OCI-LY3 (cell line): Measurements from ENCODE around the gene DYNC1I1.

ENCODE experiments used
- H2AFZ ChIP-seq: fragments of 200-600, 300-600 bp; shearing (Covaris generic); 2 replicates; pipeline ENCODE4 v1.6.0; 2014; ENCODE audit warnings: antibody characterized with exemption, low read depth, low read length
- H3K27ac ChIP-seq: fragments of 200-600, 300-600 bp; sonication (generic); 2 replicates; pipeline ENCODE4 v1.5.1; 2014; ENCODE audit warnings: mild to moderate bottlenecking, low read length, moderate library complexity, mixed read lengths
- H3K27me3 ChIP-seq: fragments of 200-600, 300-600 bp; sonication (generic); 2 replicates; pipeline ENCODE4 v1.6.1; 2014; ENCODE audit warnings: low read depth, low read length, mixed read lengths
- H3K36me3 ChIP-seq: fragments of 200-600, 300-600 bp; sonication (generic); replicated peaks from 2 replicates; pipeline ENCODE3; 2014; ENCODE audit warnings: low read depth, low read length, mixed read lengths
- H3K4me1 ChIP-seq: fragments of 300-600, 200-600 bp; sonication (generic); 2 replicates; pipeline ENCODE4 v1.6.1; 2014; ENCODE audit warnings: low read length, mixed read lengths
- H3K4me2 ChIP-seq: fragments of 200-600, 300-600 bp; sonication (generic); 2 replicates; pipeline ENCODE4 v1.6.1; 2014; ENCODE audit warnings: low read length, mixed read lengths
- H3K4me3 ChIP-seq: fragments of 300-600, 200-600 bp; sonication (generic); 2 replicates; pipeline ENCODE4 v1.5.1; 2014; ENCODE audit warnings: antibody characterized with exemption, mild to moderate bottlenecking, low read length, moderate library complexity
- H3K79me2 ChIP-seq: fragments of 300-600, 200-600 bp; shearing (Covaris generic); 2 replicates; pipeline ENCODE4 v1.6.1; 2014; ENCODE audit warnings: mild to moderate bottlenecking, low read length, mixed read lengths
- H3K9ac ChIP-seq: fragments of 300-600, 200-600 bp; shearing (Covaris generic); 2 replicates; pipeline ENCODE4 v1.6.0; 2014; ENCODE audit warnings: mild to moderate bottlenecking, low read length, moderate library complexity
- H3K9me3 ChIP-seq: fragments of 200-600, 300-600 bp; shearing (Covaris generic); 2 replicates; pipeline ENCODE4 v1.6.1; 2014; ENCODE audit warnings: low read length, mixed read lengths; ENCODE audit not compliant: insufficient read depth
- H4K20me1 ChIP-seq: fragments of 200-600, 300-600 bp; sonication (generic); 2 replicates; pipeline ENCODE4 v1.6.1; 2016; ENCODE audit warnings: low read length, mixed read lengths; ENCODE audit not compliant: insufficient read depth
- EZH2phosphoT487 ChIP-seq: fragments of 200-600 bp; shearing (Covaris generic); IDR thresholded peaks from 2 replicates; pipeline ENCODE4 v1.6.1; 2018; ENCODE audit warnings: antibody characterized with exemption, mixed run types, low read depth
- TF ChIP-seq, protein P1 (sequence below): fragments of 200-600, 300-600 bp; sonication (generic); IDR thresholded peaks from 2 replicates; pipeline ENCODE4 v1.5.1; 2014; ENCODE audit warnings: antibody characterized with exemption, low read length, low read depth

Gene DYNC1I1

DNA sequence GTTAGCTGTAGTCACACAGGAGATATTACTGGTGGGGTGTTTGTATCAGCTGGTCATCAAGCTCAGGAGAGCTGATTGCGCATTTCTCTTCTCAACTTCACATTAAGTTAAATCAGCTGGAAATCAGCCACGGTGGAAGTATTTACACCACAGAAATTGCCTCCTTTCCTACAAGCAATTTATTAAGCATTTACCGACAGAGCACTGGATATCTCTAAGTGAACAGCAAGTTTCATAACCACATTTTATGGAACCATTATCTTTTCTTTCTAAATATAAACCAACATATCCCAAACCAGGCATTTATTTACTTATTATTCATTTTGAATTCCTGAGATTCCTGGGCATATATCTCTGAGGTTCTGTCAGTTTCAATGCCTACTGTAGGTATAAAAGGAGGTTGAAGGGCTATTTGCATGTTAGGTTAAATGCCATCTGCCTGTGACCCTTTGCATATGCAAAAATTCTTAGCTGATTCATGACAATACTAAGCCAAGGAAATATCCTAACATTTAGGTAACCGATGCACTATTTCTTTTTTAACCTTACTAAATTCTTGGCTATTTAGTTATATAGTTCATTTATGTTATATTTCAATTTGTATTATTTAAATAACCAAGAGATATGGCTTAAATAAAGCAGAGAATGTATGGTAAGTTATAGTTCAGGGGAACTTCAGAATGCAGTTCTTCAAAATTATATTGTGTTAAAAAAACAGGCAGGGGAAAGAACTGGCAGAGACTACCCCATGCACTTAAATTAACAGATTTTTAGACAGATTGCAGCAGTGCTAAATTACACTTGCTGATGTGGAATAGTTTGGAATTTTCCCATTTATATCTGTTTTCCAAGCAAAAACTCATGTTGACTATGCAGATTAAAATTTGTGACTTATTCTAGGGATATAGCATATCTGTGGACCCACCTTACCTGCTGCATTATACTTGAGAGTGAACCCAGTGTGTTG lies 56.8 kb downstream of the DYNC1I1 start:
- no peak overlapping the region for H2AFZ ChIP-seq
- H3K9me3 ChIP-seq = no peaks in the 10 kb centered on the region
- no peak for TF ChIP-seq EZH2phosphoT487
- TF ChIP-seq, protein P1, sequence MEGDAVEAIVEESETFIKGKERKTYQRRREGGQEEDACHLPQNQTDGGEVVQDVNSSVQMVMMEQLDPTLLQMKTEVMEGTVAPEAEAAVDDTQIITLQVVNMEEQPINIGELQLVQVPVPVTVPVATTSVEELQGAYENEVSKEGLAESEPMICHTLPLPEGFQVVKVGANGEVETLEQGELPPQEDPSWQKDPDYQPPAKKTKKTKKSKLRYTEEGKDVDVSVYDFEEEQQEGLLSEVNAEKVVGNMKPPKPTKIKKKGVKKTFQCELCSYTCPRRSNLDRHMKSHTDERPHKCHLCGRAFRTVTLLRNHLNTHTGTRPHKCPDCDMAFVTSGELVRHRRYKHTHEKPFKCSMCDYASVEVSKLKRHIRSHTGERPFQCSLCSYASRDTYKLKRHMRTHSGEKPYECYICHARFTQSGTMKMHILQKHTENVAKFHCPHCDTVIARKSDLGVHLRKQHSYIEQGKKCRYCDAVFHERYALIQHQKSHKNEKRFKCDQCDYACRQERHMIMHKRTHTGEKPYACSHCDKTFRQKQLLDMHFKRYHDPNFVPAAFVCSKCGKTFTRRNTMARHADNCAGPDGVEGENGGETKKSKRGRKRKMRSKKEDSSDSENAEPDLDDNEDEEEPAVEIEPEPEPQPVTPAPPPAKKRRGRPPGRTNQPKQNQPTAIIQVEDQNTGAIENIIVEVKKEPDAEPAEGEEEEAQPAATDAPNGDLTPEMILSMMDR = no peak
- H3K27me3 ChIP-seq = no peaks in the 10 kb centered on the region
- no peaks in the 10 kb centered on the region for H4K20me1 ChIP-seq
- H3K9ac ChIP-seq = no peak overlapping the region
- no peak overlapping the region for H3K4me2 ChIP-seq
- no peaks in the 10 kb centered on the region for H3K4me1 ChIP-seq
- H3K4me3 ChIP-seq = no peak overlapping the region
- no peaks in the 10 kb centered on the region for H3K36me3 ChIP-seq
- no peak overlapping the region for H3K27ac ChIP-seq
- no peaks in the 10 kb centered on the region for H3K79me2 ChIP-seq

DNA sequence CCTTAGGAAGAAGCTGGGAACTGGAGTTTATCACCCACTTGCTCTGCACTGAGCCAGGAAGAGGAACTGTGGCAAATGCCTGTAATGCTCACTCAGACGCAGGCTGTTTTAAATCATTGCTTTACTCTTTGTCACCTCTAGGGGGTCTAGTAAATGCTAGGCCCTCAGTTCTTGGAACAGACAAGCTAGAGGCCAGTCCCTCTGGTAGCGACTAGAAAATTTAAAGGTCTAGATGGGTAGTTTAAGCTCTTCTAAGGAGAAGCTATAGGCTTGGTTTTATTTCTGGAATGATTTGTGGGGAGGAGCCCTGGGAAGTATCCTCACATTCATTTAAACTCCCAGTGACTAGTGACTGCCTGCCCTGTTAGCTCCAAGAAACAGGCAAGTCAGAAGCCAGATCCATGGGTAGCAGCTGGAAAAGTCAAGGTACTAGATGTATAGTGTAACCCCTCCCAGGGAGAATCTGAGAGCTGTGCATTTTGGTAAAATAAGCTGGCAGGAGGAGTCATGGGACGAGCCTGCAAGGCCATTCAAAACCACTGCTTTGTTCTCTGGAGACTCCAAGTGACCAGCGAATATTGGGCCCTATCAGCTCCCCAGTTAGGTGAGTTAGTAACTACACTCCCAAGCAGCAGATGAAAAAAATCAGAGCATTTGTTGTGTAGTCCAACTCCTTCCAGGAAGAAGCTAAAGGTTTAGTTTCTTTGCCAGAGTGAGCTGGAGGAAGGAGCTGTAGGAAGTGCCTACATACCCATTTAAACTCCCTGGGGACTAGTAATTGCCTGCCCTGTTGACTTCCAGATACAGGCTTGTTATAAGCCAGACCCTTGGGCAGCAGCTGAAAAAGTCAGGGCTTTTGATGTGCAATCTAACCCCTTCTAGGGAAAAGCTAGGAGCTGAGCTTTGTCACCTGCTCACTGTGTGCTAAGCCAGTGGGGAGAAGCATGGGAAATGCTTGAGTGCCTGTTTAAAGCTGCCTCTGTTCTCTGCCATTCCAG lies 68.9 kb downstream of the DYNC1I1 start:
- no peaks in the 10 kb centered on the region for H3K79me2 ChIP-seq
- H2AFZ ChIP-seq = peak overlapping the region; percentile 68; the same call in 1 of the 2 replicates
- H3K36me3 ChIP-seq = no peaks in the 10 kb centered on the region
- no peaks in the 10 kb centered on the region for H3K9me3 ChIP-seq
- no peak overlapping the region for H3K27ac ChIP-seq
- TF ChIP-seq EZH2phosphoT487 = no peak
- TF ChIP-seq, protein P1 = peak; percentile 42
- H3K4me3 ChIP-seq = no peak overlapping the region
- H4K20me1 ChIP-seq = no peaks in the 10 kb centered on the region
- H3K9ac ChIP-seq = no peak overlapping the region
- no peaks in the 10 kb centered on the region for H3K4me1 ChIP-seq
- no peaks in the 10 kb centered on the region for H3K27me3 ChIP-seq
- H3K4me2 ChIP-seq = no peak overlapping the region

DNA sequence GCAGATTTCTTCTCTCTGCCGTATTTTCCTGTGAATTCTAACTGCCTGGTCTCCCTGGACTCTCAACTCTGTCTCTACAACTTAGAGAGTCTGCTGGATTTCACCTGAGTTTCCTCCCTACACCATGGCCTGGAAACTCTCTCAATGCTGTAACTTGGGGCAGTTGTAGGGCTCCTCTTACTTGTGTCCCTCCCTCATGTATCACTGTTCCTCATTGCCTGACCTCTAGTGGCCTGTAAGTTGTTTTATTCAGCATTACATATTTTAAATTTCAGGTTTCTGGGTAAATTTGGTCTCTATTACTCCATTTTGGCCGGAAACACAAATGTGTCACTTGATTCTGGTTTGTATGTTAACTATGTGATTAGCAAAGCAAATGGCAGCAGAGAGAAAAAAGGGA lies 70.9 kb downstream of the DYNC1I1 start:
- Histone ChIP-seq H3K36me3 (no peaks in the 10 kb centered on the region), H3K9ac (no peak overlapping the region), H4K20me1 (no peaks in the 10 kb centered on the region), H3K9me3 (no peaks in the 10 kb centered on the region), H3K4me2 (no peak overlapping the region), H3K4me3 (no peak overlapping the region), H2AFZ (no peak overlapping the region), H3K27me3 (no peaks in the 10 kb centered on the region), H3K27ac (no peak overlapping the region), H3K4me1 (no peaks in the 10 kb centered on the region), H3K79me2 (no peaks in the 10 kb centered on the region)
- TF ChIP-seq EZH2phosphoT487 = no peak
- TF ChIP-seq, protein P1 = peak; percentile 27

DNA sequence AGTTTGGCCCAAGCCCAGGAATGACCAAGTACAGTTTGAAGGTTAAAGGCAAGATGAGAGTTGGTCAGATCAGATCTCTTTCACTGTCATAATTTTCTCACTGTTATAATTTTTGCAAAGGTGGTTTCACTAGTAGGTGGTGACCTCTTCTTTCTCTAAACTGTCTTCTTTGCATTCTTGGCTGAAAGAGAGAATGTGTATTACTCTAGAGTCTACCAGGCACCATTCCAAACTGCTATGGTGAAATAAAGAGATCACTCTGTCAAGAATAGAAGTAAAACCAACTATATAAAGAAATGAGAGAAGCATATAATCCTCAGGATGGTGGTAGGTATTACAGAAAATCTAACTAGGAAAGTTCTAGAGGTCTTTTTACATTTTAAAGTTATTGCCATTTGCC lies 72.7 kb downstream of the DYNC1I1 start:
- H3K27ac ChIP-seq = no peak overlapping the region
- no peak overlapping the region for H3K9ac ChIP-seq
- H4K20me1 ChIP-seq = no peaks in the 10 kb centered on the region
- H3K4me1 ChIP-seq = no peaks in the 10 kb centered on the region
- H3K4me2 ChIP-seq = no peak overlapping the region
- H3K27me3 ChIP-seq = no peaks in the 10 kb centered on the region
- TF ChIP-seq EZH2phosphoT487 = no peak
- TF ChIP-seq, protein P1 = no peak
- no peak overlapping the region for H2AFZ ChIP-seq
- H3K79me2 ChIP-seq = no peaks in the 10 kb centered on the region
- H3K9me3 ChIP-seq = no peaks in the 10 kb centered on the region
- no peak overlapping the region for H3K4me3 ChIP-seq
- H3K36me3 ChIP-seq = no peaks in the 10 kb centered on the region
